ENCODE data around the gene STK39.

The STK39 gene

DNA sequence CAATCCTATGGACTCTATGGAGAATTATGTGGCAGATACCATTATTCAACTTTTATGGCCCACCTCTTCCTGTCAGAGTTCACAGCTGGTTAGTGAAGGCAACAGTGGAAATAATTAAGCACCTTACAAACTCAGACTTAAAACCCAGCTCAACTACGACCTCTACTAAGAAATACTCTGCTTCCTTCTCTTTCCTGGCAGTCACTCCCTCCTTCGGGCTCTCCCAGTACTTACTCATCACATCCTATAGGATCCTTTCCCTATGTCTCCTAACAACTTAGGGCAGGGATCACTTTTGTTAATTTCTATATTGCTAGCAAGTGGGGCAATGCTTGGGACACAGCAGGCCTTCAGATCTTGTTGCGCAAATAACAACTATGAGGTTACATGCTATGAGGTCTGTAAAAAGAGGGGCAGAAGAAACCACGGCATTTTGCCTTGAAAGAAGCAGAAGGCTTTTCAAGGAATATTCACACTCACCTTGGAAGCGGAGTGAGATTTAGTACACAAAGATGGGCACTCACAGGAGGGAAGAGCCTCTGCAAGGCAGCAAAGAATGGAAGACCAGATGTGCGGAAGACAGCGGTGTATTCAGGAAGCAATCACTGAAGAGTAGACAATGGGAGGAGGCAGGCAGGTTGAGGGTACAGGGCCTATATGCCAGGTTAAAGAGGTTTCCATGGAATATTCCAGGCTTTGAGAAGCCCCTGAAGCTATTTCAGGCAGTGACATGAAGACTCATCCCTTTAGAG, 2.1 kb downstream of the STK39 start:
- intact Hi-C loops (cut with DNase I) = loop anchor here (5.0 kb wide), 1 partner anchor 108 kb away; no protein-coding TSS in a partner anchor
- no peak for DNase-seq

DNA sequence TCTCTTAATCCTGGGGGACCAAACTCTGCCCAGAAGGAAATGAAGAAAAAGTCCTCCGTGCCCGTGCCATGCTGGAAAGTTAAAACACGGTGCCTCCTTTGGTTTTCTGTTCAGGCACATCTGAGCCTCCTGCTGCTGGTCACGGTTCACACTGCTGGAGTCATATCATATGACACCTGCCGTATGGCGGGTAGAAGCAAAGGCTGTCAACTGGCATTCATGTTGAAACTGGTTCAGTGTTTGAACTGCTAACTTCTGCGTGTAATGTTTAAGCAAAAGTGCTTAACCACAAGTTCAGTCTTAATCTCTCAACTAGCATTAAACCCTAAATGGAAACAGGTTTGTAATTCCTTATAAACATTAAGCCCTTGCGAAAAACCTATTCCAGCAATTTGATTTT, 3.1 kb downstream of the STK39 start:
- intact Hi-C loops (cut with DNase I) = no loop called here
- DNase-seq = no peak

DNA sequence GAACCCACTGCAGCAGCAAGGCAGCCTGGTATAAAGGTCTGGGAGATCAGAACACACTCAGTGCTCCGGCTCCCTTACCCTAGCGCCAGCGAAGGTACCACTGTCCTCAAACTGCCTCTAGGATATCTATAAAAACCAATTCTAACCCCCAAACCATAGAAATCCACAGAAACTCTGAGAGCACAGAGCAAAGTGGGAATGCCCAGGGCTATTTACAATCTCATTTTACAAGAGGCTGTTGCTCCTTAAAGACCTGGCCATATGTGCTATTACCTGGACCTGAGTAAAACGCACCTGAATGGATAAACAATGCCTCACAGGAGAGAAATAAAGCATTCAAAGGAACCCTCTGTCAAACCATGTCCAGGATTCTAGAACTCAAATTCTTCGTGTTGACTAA, 4.3 kb downstream of the STK39 start:
- intact Hi-C loops (cut with DNase I) = no loop called here
- no peak for DNase-seq

GRCh38 chr2:168241746-168242145, 5.6 kb downstream of the STK39 start:
- intact Hi-C loops (cut with DNase I) = no loop called here
- no peak for DNase-seq

DNA sequence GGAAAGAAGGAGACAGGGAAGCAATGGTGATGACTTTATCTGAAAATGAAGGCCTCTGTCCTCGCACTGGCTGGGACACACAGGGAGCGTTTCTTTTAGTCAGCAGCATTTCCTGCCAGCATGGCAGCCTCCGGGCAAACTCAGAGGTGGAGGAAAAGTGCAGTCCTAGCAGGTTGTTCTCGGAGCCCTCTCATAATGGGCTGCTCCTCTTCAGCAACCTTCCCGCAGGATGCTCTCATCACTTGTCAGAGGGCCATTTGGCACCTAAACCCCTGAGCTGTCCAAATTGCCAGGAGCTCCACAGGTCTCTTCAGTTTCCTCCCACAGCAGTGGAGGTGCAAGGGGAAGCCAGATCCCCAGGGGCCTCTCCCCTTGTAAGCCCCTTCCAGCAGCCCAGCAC, 6.2 kb downstream of the STK39 start:
- intact Hi-C loops (cut with DNase I) = no loop called here
- peak in 10 of 42 donors; percentile 7 to 51 (median 28) for DNase-seq

- no peak for DNase-seq
- intact Hi-C loops (cut with DNase I) = no loop called here
Measured at GRCh38 chr2:168239281-168239680, 8.1 kb downstream of the STK39 start.

DNA sequence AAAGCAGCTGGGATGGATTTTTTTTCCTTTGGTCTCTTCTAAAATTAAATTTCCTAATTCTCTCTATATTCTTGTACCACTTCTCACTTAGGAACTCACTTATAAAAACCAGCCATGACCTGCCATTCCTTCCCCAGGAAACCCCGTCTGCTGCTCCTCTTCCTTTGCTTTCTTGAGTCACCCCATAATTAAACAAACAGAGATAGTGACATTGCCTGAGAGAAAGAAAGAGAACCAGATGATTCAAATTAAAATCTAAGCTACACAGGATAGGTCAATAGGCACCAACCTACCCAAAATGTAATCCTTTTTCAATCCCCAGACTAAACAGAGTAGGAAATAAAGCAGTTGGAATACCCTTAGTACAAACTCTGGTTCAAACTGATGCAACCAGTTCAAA, 9.7 kb downstream of the STK39 start:
- intact Hi-C loops (cut with DNase I) = no loop called here
- DNase-seq = no peak

DNA sequence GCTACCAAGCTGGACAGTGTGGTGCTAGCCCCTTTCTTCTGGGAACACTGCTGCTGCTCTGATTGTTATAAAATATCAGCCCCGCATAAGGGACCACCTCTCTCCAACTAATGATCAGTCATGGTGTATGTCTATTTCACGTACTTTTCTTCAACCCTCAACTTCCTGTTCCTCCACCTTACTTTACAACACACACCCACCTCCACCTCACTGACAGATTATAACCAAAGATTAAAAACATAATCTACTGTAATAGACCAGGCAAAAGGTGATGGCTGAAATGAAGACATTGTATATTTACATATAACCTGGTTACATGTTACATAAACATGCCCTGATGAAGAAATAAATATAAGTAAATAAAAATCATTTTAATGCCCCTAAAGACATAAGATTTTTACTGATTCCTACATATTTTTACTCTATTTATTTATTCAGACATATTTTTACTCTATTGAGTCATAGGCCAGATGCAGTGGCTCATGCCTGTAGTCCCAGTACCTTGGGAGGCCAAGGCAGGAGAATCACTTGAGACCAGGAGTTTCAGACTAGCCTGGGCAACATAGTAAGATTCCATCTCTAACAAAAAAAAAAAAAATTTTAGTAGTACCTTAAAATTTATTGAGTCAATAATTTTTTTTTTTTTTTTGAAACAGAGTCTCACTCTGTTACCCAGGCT, 12.8 kb downstream of the STK39 start:
- intact Hi-C loops (cut with DNase I) = no loop called here
- no peak for DNase-seq

DNA sequence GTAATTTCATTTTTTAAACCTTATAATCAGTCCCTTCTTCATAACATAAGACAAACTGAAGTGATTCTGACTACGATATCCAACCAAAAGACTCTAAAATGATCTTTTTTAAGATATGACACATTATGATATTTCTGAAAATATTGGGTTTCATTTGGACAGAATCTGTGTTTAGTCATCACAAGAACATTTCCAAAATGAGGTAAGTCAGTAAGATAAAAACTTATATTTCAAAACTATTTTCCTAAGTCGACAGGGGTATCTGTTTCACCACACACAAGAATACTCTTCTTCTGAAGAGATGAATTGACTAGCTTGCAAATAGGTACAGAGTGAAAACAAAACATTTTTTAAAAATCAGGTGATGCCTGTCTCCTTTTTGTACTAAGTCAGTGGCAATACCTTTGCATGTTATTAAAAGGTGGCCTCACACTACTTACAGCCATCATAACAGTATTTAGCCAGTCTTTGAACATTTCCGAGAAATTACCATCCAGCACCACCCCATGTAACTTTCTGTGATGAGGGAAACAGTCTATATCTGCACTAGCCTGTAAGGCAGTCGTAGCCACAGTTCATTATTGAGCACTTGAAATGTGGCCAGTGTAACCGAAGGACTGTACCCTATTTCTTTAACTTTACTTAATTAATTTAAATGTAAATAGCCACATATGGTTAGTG, 13.5 kb downstream of the STK39 start:
- intact Hi-C loops (cut with DNase I) = no loop called here

GRCh38 chr2:168233166-168233565, 14.2 kb downstream of the STK39 start:
- no peak for DNase-seq
- intact Hi-C loops (cut with DNase I) = no loop called here

More for the DNA sequence above, 13.5 kb downstream of the STK39 start:
- DNase-seq = no peak

- intact Hi-C loops (cut with DNase I) = no loop called here
- peak in 40 of 42 donors; percentile 25 to 86 (median 58) for DNase-seq
Measured at GRCh38 chr2:168231609-168232241, 15.7 kb downstream of the STK39 start.

GRCh38 chr2:168230389-168230788, 17.0 kb downstream of the STK39 start:
- intact Hi-C loops (cut with DNase I) = no loop called here
- no peak for DNase-seq

DNA sequence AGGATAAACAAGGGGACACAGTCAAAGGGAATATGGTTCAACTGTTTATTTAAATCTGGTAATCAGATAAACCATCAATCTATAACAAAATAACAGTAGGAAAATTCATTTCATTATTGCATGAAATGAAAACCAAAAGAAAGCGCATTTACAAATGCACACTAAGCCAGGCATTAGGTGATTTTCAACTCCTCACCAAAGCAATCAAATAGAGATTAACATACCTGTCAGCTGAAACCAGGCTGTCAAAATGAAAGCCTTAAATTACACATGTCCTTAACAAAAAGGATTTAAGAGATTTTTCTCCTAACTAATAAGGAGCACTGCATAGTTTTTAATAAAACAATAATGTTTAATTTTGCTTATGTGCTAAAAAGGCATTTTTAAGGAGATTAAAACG, 23.0 kb downstream of the STK39 start:
- intact Hi-C loops (cut with DNase I) = no loop called here

DNA sequence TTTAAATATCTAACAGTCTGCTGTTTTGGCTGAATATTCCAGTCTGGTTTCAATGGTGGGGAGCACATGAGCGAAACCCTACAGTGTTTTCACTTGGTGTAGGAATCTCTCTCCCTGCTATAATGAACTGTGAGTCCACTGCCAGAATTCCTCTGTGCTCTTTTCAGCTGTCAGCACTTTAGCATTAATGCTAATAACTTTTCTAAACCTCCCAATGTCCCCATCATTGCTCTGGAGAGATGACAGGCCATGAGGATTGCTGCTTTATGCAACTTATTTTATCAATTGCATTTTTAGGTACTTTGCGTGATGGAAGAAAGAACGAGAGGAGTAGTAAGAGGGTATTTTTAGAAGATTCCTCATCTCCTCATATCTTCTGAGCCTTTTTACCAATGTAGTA, 25.3 kb downstream of the STK39 start:
- intact Hi-C loops (cut with DNase I) = no loop called here
- no peak for DNase-seq

More for the DNA sequence above, 23.0 kb downstream of the STK39 start:
- no peak for DNase-seq

GRCh38 chr2:168220965-168221819, 26.2 kb downstream of the STK39 start:
- DNase-seq = no peak
- intact Hi-C loops (cut with DNase I) = no loop called here

GRCh38 chr2:168217920-168218319, 29.5 kb downstream of the STK39 start:
- no peak for DNase-seq
- intact Hi-C loops (cut with DNase I) = no loop called here

GRCh38 chr2:168216351-168217005, 30.9 kb downstream of the STK39 start:
- DNase-seq = no peak
- intact Hi-C loops (cut with DNase I) = no loop called here

DNA sequence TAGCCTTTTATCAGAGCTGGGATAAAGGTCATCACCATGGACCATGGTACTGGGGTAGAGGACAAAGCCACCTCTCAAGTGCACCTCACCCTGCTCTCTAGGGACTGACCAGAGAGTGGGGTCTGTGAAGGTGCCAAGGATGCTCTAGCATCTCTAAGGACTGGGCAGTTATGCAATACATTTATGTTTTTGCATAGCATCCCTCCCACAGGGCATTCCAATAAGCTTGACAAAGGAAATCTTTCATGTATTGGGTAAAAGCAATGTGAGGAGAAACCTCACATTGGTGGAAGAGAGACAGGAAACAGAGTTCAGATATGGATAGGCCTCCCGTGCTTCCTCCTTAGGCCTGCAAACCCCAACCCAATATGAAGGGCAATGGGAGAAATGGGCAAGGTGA, 31.6 kb downstream of the STK39 start:
- intact Hi-C loops (cut with DNase I) = no loop called here
- no peak for DNase-seq
